ENCODE results near the gene JAKMIP1. TPM values are rescaled to one million over a fixed set of nuclear protein-coding genes. Genes with fewer than 3 reads are reported as not detected.

The JAKMIP1 gene
- total RNA-seq, 1 experiment from 2014 or later: not detected

DNA sequence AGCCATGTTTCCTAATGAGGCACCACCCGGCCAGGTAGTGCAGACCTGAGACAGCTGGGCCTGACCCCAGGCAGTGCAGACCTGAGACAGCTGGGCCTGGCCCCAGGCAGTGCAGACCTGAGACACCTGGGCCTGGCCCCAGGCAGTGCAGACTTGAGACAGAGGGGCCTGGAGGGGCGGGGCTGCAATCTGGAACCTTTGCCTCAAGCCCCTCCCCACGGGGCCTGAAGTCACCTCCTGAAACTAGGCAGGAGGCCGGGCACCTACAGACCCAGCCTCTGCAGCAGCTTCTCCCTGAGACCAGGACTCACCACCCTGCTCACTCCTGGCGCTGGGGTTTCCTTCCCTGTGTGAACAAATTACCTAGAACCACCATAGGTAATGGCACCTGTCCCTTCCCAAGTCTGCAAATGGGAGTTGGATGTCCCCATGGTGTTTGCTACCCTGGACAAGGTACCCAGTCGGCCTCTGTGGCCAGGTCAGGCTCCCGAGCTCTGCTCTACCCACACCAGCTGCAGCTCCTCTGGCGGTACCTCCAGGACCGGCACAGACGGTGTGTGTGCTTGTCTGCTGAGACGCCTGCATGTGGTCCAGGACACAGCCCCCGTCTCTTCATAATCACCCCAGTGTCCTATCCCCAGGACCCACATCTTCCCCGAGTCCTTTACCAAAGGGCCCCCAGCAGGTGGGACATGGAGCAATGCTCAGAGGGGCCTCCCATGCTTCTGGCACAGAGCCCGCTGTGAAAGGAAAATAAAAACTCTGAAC lies 129.0 kb downstream of the JAKMIP1 start:
- Histone ChIP-seq H3K4me3 (ENCODE audit: low read depth in 2 of 2, low read length in 2 of 2) (no peak overlapping the region), H3K27me3 (ENCODE audit: control insufficient read depth, insufficient read depth, low read length) (no peaks in the 10 kb centered on the region; the same call in 1 of the 2 replicates), H3K27ac (ENCODE audit: low read length) (no peak overlapping the region), H3K36me3 (ENCODE audit: control insufficient read depth, insufficient read depth, low read length) (no peaks in the 10 kb centered on the region), H3K9me3 (ENCODE audit: control insufficient read depth, insufficient read depth, low read depth, low read length) (no peaks in the 10 kb centered on the region), H3K4me1 (ENCODE audit: control insufficient read depth, insufficient read depth, low read length) (no peaks in the 10 kb centered on the region)
- ChIA-PET CTCF (no interaction called here), POLR2A (no interaction called here)
- intact Hi-C loops (cut with micrococcal nuclease; ENCODE audit: unreplicated experiment): no loop called here
- in situ Hi-C loops (cut with HindIII; ENCODE audit: low pct_unique_long_range_greater_than_20kb, low sequenced_read_pairs): no loop called here
- ATAC-seq (no peak), DNase-seq (ENCODE audit: low read depth, low spot score) (no peak)
- BruUV-seq (replicated peaks): no TSS peak
- TF ChIP-seq, protein P1, sequence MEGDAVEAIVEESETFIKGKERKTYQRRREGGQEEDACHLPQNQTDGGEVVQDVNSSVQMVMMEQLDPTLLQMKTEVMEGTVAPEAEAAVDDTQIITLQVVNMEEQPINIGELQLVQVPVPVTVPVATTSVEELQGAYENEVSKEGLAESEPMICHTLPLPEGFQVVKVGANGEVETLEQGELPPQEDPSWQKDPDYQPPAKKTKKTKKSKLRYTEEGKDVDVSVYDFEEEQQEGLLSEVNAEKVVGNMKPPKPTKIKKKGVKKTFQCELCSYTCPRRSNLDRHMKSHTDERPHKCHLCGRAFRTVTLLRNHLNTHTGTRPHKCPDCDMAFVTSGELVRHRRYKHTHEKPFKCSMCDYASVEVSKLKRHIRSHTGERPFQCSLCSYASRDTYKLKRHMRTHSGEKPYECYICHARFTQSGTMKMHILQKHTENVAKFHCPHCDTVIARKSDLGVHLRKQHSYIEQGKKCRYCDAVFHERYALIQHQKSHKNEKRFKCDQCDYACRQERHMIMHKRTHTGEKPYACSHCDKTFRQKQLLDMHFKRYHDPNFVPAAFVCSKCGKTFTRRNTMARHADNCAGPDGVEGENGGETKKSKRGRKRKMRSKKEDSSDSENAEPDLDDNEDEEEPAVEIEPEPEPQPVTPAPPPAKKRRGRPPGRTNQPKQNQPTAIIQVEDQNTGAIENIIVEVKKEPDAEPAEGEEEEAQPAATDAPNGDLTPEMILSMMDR (IDR thresholded peaks at IDR 0.05): no peak
- TF ChIP-seq SIN3A (IDR thresholded peaks at IDR 0.05; ENCODE audit: borderline replicate concordance, insufficient read depth, low read depth, low read length) (no peak), TCF7L2 (IDR thresholded peaks at IDR 0.05; ENCODE audit: low read depth, low read length) (no peak), POLR2AphosphoS5 (IDR thresholded peaks at IDR 0.05; ENCODE audit: low read depth, low read length) (no peak)
- TF ChIP-seq, protein P2, sequence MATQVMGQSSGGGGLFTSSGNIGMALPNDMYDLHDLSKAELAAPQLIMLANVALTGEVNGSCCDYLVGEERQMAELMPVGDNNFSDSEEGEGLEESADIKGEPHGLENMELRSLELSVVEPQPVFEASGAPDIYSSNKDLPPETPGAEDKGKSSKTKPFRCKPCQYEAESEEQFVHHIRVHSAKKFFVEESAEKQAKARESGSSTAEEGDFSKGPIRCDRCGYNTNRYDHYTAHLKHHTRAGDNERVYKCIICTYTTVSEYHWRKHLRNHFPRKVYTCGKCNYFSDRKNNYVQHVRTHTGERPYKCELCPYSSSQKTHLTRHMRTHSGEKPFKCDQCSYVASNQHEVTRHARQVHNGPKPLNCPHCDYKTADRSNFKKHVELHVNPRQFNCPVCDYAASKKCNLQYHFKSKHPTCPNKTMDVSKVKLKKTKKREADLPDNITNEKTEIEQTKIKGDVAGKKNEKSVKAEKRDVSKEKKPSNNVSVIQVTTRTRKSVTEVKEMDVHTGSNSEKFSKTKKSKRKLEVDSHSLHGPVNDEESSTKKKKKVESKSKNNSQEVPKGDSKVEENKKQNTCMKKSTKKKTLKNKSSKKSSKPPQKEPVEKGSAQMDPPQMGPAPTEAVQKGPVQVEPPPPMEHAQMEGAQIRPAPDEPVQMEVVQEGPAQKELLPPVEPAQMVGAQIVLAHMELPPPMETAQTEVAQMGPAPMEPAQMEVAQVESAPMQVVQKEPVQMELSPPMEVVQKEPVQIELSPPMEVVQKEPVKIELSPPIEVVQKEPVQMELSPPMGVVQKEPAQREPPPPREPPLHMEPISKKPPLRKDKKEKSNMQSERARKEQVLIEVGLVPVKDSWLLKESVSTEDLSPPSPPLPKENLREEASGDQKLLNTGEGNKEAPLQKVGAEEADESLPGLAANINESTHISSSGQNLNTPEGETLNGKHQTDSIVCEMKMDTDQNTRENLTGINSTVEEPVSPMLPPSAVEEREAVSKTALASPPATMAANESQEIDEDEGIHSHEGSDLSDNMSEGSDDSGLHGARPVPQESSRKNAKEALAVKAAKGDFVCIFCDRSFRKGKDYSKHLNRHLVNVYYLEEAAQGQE (IDR thresholded peaks at IDR 0.05; ENCODE audit: insufficient read depth in 1 of 2, low read depth in 2 of 2, low read length in 1 of 2): no peak

DNA sequence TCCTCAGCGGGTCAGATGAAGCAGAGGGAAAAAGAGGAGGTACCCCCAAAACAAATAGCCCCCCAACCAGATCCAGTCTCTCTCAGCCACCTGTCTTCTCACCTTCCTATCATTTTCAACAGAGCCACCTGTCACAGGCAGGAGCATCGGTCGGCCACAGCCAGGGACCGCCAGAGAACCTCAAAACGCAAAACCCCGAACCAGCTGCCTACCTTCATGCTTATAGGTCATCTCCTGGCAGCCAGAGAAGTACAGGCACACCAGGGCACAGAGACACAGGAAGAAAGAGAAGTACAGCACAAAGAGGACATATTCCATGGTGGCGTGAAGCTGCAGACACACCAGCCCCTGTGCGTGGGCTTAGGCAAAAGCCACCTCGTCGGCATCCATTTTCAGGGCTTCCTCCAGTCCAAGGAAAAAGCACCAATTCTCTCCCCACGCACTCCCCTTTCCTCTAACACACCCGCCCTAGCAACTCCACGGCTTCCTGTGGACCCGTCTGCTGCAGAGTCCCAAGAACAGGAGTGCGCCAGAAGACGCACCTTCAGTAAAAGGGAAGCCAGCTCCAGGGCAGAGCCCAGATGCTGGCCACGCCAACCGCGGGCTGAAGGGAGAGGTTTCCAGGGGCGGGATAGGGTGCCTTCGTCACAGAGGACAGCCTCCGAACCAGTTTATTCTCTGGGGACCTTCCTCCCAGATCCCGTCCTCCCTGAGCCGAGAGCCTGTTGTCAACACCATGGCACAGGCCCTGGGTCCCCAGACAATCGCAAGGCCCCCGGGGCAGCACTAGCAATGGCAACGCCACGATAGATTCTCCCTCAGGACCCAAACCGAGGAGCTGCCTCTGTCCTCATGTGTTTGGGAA lies 130.3 kb downstream of the JAKMIP1 start:
- H3K9me3 ChIP-seq (ENCODE audit: control insufficient read depth, insufficient read depth, low read depth, low read length): no peaks in the 10 kb centered on the region
- TF ChIP-seq SIN3A (IDR thresholded peaks at IDR 0.05; ENCODE audit: borderline replicate concordance, insufficient read depth, low read depth, low read length) (no peak), POLR2AphosphoS5 (IDR thresholded peaks at IDR 0.05; ENCODE audit: low read depth, low read length) (no peak), TCF7L2 (IDR thresholded peaks at IDR 0.05; ENCODE audit: low read depth, low read length) (no peak)
- TF ChIP-seq, protein P2 (IDR thresholded peaks at IDR 0.05; ENCODE audit: insufficient read depth in 1 of 2, low read depth in 2 of 2, low read length in 1 of 2): no peak
- TF ChIP-seq, protein P1 (IDR thresholded peaks at IDR 0.05): no peak
- no peak overlapping the region for H3K27ac ChIP-seq (ENCODE audit: low read length)
- in situ Hi-C loops (cut with HindIII; ENCODE audit: low pct_unique_long_range_greater_than_20kb, low sequenced_read_pairs): no loop called here
- H3K4me3 ChIP-seq (ENCODE audit: low read depth in 2 of 2, low read length in 2 of 2): no peak overlapping the region
- no peaks in the 10 kb centered on the region for H3K4me1 ChIP-seq (ENCODE audit: control insufficient read depth, insufficient read depth, low read length)
- CTCF ChIA-PET: no interaction called here
- H3K36me3 ChIP-seq (ENCODE audit: control insufficient read depth, insufficient read depth, low read length): no peaks in the 10 kb centered on the region
- POLR2A ChIA-PET: no interaction called here
- H3K27me3 ChIP-seq (ENCODE audit: control insufficient read depth, insufficient read depth, low read length): no peaks in the 10 kb centered on the region; the same call in 1 of the 2 replicates
- intact Hi-C loops (cut with micrococcal nuclease; ENCODE audit: unreplicated experiment): no loop called here
- DNase-seq (ENCODE audit: low read depth, low spot score): no peak
- no TSS peak for BruUV-seq (replicated peaks)
- ATAC-seq: no peak
